Chondrocyte (in vitro differentiated cells): ENCODE results near the gene CCDC127. TPM values are rescaled to one million over a fixed set of nuclear protein-coding genes. Genes with fewer than 3 reads are reported as not detected.
A peak's percentile ranks its signal among the peaks of the same experiment; 100 is the strongest.

Source experiments
- DNase-seq: peaks from one replicate; pipeline ENCODE4 v3.0.0; 2021; ENCODE audit warnings: mixed read lengths, low spot score
- H3K27ac Mint-ChIP-seq: one replicate; pipeline ENCODE4 v1.8.0; 2021; ENCODE audit warnings: mild to moderate bottlenecking, moderate library complexity, mixed read lengths; ENCODE audit not compliant: unreplicated experiment
- H3K27me3 Mint-ChIP-seq: 2 replicates; pipeline ENCODE4 v1.8.0; 2021; ENCODE audit warnings: low read depth, mixed read lengths
- H3K36me3 Mint-ChIP-seq: 2 replicates; pipeline ENCODE4 v1.8.0; 2021; ENCODE audit warnings: low read depth, mixed read lengths
- H3K4me1 Mint-ChIP-seq: 2 replicates; pipeline ENCODE4 v1.8.0; 2021; ENCODE audit warnings: low read depth, mild to moderate bottlenecking, mixed read lengths
- H3K4me3 Mint-ChIP-seq: one replicate; pipeline ENCODE4 v1.8.0; 2021; ENCODE audit warnings: mild to moderate bottlenecking, moderate library complexity, mixed read lengths; ENCODE audit not compliant: unreplicated experiment
- H3K9me3 Mint-ChIP-seq: 2 replicates; pipeline ENCODE4 v1.8.0; 2021; ENCODE audit warnings: low read depth, mixed read lengths
- total RNA-seq: library from RNA; stranded (reverse); gene quantifications from 3 replicates; pipeline ENCODE4 v1.2.1, GENCODE V29; 2021
- TF ChIP-seq, protein P1 (sequence below): fragments of 200-600 bp; sonication (generic); IDR thresholded peaks from 2 replicates; pipeline ENCODE4 v1.5.0; 2021; ENCODE audit warnings: antibody characterized with exemption, mild to moderate bottlenecking, moderate library complexity

The CCDC127 gene
- total RNA-seq, 1 donor from 2014 or later, result 8.0 TPM

DNA sequence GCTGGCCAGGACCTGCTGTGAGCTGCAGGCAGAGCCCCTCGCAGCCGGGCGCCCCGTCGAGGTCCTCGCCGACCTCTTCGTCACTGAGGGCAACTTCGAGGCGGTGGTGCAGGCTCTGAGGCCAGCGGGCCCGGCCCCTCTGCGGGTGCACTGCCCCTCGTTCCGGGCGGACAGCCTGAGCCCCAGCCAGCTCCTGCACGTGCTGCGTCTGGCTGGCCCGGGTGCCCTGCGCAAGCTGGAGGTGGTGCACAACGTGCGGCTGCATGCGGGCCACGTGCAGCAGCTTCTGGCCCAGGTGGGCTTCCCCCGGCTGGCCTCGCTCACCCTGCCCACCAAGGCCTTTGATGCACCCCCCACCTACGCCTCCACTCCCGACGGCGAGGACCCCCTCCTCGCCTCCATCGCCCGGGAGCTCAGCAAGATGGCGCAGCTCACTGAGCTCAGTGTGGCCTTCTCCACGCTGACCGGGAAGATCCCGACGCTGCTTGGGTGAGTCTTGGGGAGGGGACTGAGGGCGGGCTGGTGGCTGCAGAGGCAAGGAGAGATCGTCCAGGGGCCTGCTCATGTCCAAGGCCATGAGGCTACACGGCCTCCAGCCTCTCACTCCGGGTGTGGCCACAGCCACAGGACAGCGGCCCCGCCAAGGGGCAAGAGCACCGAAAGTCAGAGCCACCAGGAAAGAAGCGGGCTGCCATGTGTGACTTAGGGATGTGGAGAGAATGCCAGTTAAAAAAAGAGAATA, 25.8 kb downstream of the CCDC127 start:
- H3K9me3 Mint-ChIP-seq, result no peaks in the 10 kb centered on the region
- peaks cover 7% of the 10 kb centered on the region for H3K4me1 Mint-ChIP-seq
- peak; percentile 86 for DNase-seq
- TF ChIP-seq, protein P1, sequence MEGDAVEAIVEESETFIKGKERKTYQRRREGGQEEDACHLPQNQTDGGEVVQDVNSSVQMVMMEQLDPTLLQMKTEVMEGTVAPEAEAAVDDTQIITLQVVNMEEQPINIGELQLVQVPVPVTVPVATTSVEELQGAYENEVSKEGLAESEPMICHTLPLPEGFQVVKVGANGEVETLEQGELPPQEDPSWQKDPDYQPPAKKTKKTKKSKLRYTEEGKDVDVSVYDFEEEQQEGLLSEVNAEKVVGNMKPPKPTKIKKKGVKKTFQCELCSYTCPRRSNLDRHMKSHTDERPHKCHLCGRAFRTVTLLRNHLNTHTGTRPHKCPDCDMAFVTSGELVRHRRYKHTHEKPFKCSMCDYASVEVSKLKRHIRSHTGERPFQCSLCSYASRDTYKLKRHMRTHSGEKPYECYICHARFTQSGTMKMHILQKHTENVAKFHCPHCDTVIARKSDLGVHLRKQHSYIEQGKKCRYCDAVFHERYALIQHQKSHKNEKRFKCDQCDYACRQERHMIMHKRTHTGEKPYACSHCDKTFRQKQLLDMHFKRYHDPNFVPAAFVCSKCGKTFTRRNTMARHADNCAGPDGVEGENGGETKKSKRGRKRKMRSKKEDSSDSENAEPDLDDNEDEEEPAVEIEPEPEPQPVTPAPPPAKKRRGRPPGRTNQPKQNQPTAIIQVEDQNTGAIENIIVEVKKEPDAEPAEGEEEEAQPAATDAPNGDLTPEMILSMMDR, result no peak
- no peaks in the 10 kb centered on the region for H3K36me3 Mint-ChIP-seq
- no peaks in the 10 kb centered on the region for H3K27me3 Mint-ChIP-seq
- H3K27ac Mint-ChIP-seq, result no peak overlapping the region
- no peak overlapping the region for H3K4me3 Mint-ChIP-seq

DNA sequence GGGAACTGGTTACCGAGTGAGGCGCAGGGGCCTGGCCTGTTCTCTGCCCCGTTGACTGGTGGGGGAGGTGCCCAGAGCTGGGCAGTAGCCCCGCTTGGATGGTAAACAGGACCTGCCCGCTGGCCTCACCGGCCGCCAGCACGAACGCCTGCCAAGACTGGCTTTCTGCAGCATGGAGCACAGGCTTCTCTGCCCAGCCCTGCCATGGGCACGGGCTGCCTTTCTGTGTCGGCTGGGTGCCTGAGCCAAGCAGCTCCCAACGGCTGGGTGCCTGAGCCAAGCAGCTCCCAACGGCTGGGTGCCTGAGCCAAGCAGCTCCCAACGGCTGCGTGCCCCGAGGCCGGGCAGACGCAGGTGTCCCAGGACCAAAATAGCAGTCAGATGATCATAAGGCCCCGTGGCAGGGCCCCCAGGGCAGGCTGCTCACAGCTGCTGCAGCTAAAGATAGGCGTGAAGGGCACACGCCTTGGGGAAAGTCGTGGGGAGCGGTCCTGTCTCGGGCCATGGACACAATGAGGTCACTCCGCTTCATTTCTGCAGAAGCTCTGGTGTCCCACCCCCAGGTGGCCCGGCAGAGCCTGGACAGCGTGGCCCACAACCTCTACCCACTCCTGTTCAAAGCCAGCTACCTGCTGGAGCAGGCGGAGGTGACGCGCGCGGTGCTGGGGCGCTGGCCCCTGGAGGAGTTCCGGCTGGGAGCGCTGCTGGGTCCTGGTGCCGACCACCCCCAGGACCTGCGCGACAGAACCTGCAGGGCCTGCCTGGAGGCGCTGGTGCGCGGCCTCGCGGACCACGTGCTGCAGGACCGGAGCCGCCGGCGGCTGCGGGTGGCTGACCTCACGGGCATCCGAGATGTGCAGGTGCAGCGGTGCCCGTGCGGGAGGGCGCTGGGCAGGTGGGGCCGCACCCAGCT, 26.7 kb downstream of the CCDC127 start, which contains the start of gene LRRC14B:
LRRC14B (plus strand) TSS at position 460 of the 913 bp plus-strand sequence; CDS start at position 504, 44 bp downstream.
- no peak for DNase-seq
- no peaks in the 10 kb centered on the region for H3K27me3 Mint-ChIP-seq

DNA sequence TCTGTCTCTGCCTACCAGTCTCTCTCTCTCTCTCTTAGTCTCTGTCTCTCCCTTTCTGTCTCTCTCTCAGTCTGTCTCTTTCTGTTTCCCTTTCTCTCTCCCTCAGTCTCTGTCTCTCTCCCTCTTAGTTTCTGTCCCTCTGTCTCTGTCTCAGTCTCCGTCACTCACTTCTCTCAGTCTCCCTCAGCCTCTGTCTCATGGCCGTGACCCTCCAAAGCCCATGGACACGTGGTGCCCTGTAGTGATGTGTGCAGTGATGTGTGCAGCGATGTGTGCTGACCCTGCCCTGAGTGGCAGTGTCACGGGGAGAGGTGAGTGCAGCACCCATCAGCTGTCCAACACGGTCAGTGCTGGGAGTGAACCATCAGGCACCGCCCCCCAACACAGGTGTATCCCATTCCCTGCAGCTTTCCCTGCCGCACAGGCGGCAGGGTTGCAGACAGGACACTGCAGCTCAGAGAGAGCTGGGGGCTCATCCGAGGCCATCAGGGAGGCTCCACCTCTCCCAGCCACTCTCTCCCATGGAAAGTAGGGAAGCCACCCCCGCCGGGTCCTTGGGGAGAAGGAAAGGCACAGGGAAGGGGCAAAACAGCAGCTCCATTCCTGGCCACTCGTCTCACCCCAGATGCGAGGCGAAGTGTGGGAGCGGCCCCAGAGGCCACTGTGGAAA, 27.5 kb downstream of the CCDC127 start:
- H3K36me3 Mint-ChIP-seq, result no peaks in the 10 kb centered on the region
- H3K9me3 Mint-ChIP-seq, result no peaks in the 10 kb centered on the region
- DNase-seq, result peak; percentile 71
- H3K27me3 Mint-ChIP-seq, result no peaks in the 10 kb centered on the region
- peaks cover 7% of the 10 kb centered on the region for H3K4me1 Mint-ChIP-seq
- TF ChIP-seq, protein P1, result no peak
- no peak overlapping the region for H3K27ac Mint-ChIP-seq
- H3K4me3 Mint-ChIP-seq, result no peak overlapping the region

More for the DNA sequence above, 26.7 kb downstream of the CCDC127 start, which contains the start of gene LRRC14B:
- peaks cover 7% of the 10 kb centered on the region for H3K4me1 Mint-ChIP-seq
- TF ChIP-seq, protein P1, result no peak
- H3K27ac Mint-ChIP-seq, result no peak within 1 kb of the TSS
- no peaks in the 10 kb centered on the region for H3K9me3 Mint-ChIP-seq
- no peak within 1 kb of the TSS for H3K4me3 Mint-ChIP-seq
- no peaks in the 10 kb centered on the region for H3K36me3 Mint-ChIP-seq

DNA sequence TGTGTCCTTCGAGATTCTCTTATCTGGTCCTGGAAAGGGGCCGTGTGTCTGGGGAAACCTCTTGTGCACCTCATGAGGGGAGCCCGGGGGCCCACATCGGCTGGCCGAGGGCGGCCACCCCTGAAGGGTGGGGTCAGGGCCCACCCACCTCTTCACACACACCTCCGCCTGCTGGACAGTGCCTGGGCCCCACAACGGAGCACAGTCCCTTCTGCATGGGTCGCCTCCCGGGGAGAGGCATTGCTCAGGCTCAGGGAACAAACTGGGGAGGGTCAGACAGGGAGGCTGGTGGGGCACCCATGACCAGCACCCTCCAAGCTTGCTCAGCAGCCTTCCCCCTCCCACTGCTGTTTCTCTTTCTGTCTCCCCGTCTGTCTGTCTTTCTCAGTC, 28.0 kb downstream of the CCDC127 start:
- H3K9me3 Mint-ChIP-seq, result no peaks in the 10 kb centered on the region
- TF ChIP-seq, protein P1, result no peak
- H3K4me1 Mint-ChIP-seq, result peaks cover 7% of the 10 kb centered on the region
- no peaks in the 10 kb centered on the region for H3K36me3 Mint-ChIP-seq
- no peak for DNase-seq
- no peak overlapping the region for H3K4me3 Mint-ChIP-seq
- H3K27ac Mint-ChIP-seq, result no peak overlapping the region
- H3K27me3 Mint-ChIP-seq, result no peaks in the 10 kb centered on the region

DNA sequence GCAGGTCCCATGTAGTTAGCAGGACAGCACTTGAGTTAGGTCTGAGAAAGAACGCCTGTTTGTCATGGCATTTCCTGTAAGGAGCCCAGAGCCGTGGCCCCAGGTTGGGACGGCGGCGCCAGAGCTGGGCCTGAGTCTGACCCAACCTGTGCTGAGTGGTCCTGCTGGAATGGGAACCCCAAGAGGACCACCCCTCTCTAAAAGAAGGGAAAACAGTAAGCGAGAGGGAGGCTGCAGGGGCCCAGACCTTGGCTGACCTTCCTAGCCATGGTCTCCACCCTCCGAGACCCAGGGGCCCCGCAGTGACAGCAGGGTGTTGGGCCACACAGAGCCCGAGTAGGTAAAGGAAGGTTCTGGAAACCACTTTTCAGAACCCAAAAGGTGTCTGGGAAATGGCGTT, 28.5 kb downstream of the CCDC127 start:
- Mint-ChIP-seq H3K36me3 (no peaks in the 10 kb centered on the region), H3K27me3 (no peaks in the 10 kb centered on the region), H3K9me3 (no peaks in the 10 kb centered on the region), H3K27ac (no peak overlapping the region), H3K4me3 (no peak overlapping the region), H3K4me1 (peaks cover 8% of the 10 kb centered on the region)
- peak; percentile 59 for DNase-seq
- TF ChIP-seq, protein P1, result no peak
